Gastrocnemius medialis (tissue), 4 donors: ENCODE results near the gene SERPINB12. TPM values are rescaled to one million over a fixed set of nuclear protein-coding genes. Genes with fewer than 3 reads are reported as not detected.

Experiments used
- ATAC-seq, 2 donors: fragments of 150-250 bp; one replicate each; pipeline ENCODE4 v1.9.1; 2016
- DNase-seq, 2 donors: peaks; one replicate each; pipeline ENCODE4 v3.0.0-alpha.2; 2019
- H3K27ac ChIP-seq, 4 donors: fragments of 200-600 bp; sonication (generic); 1 replicate in 1 of 4; 2 replicates in 3 of 4; pipeline ENCODE4 v1.5.1; 2016 to 2018; ENCODE audit warnings: mild to moderate bottlenecking in 2 of 4, moderate library complexity in 1 of 4
- H3K27me3 ChIP-seq, 3 donors: fragments of 200-600 bp; sonication (generic) in 2 of 3; 1 replicate in 1 of 3; 2 replicates in 2 of 3; pipeline versions ENCODE4 v1.5.1 to v1.6.0; 2016 to 2019; ENCODE audit warnings: mild to moderate bottlenecking in 1 of 3, moderate library complexity in 1 of 3
- H3K36me3 ChIP-seq, 2 donors: fragments of 200-600 bp; sonication (generic) in 1 of 2; one replicate each; pipeline ENCODE4 v1.5.1; 2017 to 2018
- H3K4me1 ChIP-seq, 2 donors: fragments of 200-600 bp; sonication (generic) in 1 of 2; one replicate each; pipeline ENCODE4 v1.5.1; 2016 to 2017; ENCODE audit warnings: mild to moderate bottlenecking in 2 of 2
- H3K4me3 ChIP-seq, 4 donors: fragments of 200-600 bp; sonication (generic) in 3 of 4; 1 replicate in 1 of 4; 2 replicates in 3 of 4; pipeline ENCODE4 v1.5.1; 2016 to 2019; ENCODE audit warnings: mild to moderate bottlenecking in 2 of 4
- H3K9me3 ChIP-seq, 3 donors: fragments of 200-600 bp; sonication (generic) in 2 of 3; 1 replicate in 1 of 3; 2 replicates in 2 of 3; pipeline ENCODE4 v1.5.1; 2016 to 2019
- CTCF ChIP-seq, 5 experiments: fragments of 450-650 bp in 3 of 5; fragments of 200-600 bp in 2 of 5; sonication (generic) in 2 of 5; IDR thresholded peaks in 4 of 5; conservative IDR thresholded peaks in 1 of 5; 1 replicate in 4 of 5; 2 replicates in 1 of 5; pipeline ENCODE4 v1.5.1; 2016 to 2019; ENCODE audit warnings: antibody characterized with exemption in 5 of 5, mild to moderate bottlenecking in 3 of 5, moderate library complexity in 3 of 5
- POLR2A ChIP-seq, 2 donors: fragments of 450-650 bp; IDR thresholded peaks; one replicate each; pipeline ENCODE4 v1.6.1; 2017; ENCODE audit warnings: antibody characterized with exemption in 2 of 2, mild to moderate bottlenecking in 2 of 2, moderate library complexity in 2 of 2
- in situ Hi-C, 4 donors: fragments of 200-750 bp; cut with MboI; loops; one replicate each; pipeline versions ENCODE4 v1.15.0 to v1.8.0; 2017; ENCODE audit warnings: low sequenced_read_pairs in 4 of 4
- intact Hi-C: fragments of 100-400 bp; cut with DNase I; formaldehyde crosslinking; loops from one replicate; pipeline ENCODE4 v1.15.1; 2023; ENCODE audit warnings: low total_unique reads
- total RNA-seq, 4 donors: library from RNA; depleted of rRNA; stranded (reverse); fragments of >200 nt; gene quantifications; one replicate each; pipeline versions ENCODE4 v1.1.0 to v1.2.3, GENCODE V29; 2016

SERPINB12 gene
- total RNA-seq, 4 donors from 2014 or later = not detected

GRCh38 chr18:63514888-63515678 is 27.1 kb upstream of the SERPINB12 start:
- Histone ChIP-seq H3K27ac (no peak overlapping the region), H3K4me1 (no peaks in the 10 kb centered on the region), H3K27me3 (no peaks in the 10 kb centered on the region), H3K9me3 (no peaks in the 10 kb centered on the region), H3K4me3 (no peak overlapping the region), H3K36me3 (no peaks in the 10 kb centered on the region)
- no peak for ATAC-seq
- intact Hi-C loops = loop anchor here (10.0 kb wide), 1 partner anchor 460 kb away; the partner anchor contains the start of gene SERPINB8
- TF ChIP-seq POLR2A (IDR thresholded peaks at IDR 0.05) (no peak), CTCF (IDR thresholded peaks at IDR 0.05 in 4 of 5, conservative IDR thresholded peaks at IDR 0.05 in 1 of 5) (no peak)
- in situ Hi-C loops = loop anchor here (25.0 kb wide), 1 partner anchor 472 kb away; no protein-coding TSS in a partner anchor
- DNase-seq = no peak

GRCh38 chr18:63515801-63516200 is 26.4 kb upstream of the SERPINB12 start:
- in situ Hi-C loops = loop anchor here (25.0 kb wide), 1 partner anchor 472 kb away; no protein-coding TSS in a partner anchor
- intact Hi-C loops = loop anchor here (10.0 kb wide), 1 partner anchor 459 kb away; the partner anchor contains the start of gene SERPINB8
- H3K36me3 ChIP-seq = no peaks in the 10 kb centered on the region
- H3K4me3 ChIP-seq = no peak overlapping the region
- ATAC-seq (no peak), DNase-seq (no peak)
- H3K4me1 ChIP-seq = no peaks in the 10 kb centered on the region
- TF ChIP-seq POLR2A (IDR thresholded peaks at IDR 0.05) = no peak
- TF ChIP-seq CTCF (IDR thresholded peaks at IDR 0.05 in 4 of 5, conservative IDR thresholded peaks at IDR 0.05 in 1 of 5) = no peak
- no peaks in the 10 kb centered on the region for H3K27me3 ChIP-seq
- no peak overlapping the region for H3K27ac ChIP-seq
- no peaks in the 10 kb centered on the region for H3K9me3 ChIP-seq

GRCh38 chr18:63518178-63519012 is 23.8 kb upstream of the SERPINB12 start:
- H3K4me1 ChIP-seq = no peaks in the 10 kb centered on the region
- peak; percentile 12 to 23 for DNase-seq
- no peak overlapping the region for H3K4me3 ChIP-seq
- intact Hi-C loops = loop anchor here (1.0 to 10.0 kb wide), 2 partner anchors 418 to 456 kb away; partner anchors contain the start of gene SERPINB8
- no peaks in the 10 kb centered on the region for H3K27me3 ChIP-seq
- peak; percentile 76 to 89 for ATAC-seq
- no peaks in the 10 kb centered on the region for H3K36me3 ChIP-seq
- TF ChIP-seq POLR2A (IDR thresholded peaks at IDR 0.05) (no peak), CTCF (IDR thresholded peaks at IDR 0.05 in 4 of 5, conservative IDR thresholded peaks at IDR 0.05 in 1 of 5) (peak; percentile 46 to 80 (median 66))
- in situ Hi-C loops = loop anchor here (25.0 kb wide), 1 partner anchor 469 kb away; no protein-coding TSS in a partner anchor
- no peaks in the 10 kb centered on the region for H3K9me3 ChIP-seq
- no peak overlapping the region for H3K27ac ChIP-seq

GRCh38 chr18:63520053-63520685 is 22.0 kb upstream of the SERPINB12 start:
- ATAC-seq (no peak), DNase-seq (no peak)
- intact Hi-C loops = no loop called here
- Histone ChIP-seq H3K36me3 (no peaks in the 10 kb centered on the region), H3K27ac (no peak overlapping the region), H3K4me1 (no peaks in the 10 kb centered on the region), H3K9me3 (no peaks in the 10 kb centered on the region), H3K4me3 (no peak overlapping the region), H3K27me3 (no peaks in the 10 kb centered on the region)
- in situ Hi-C loops = loop anchor here (10.0 to 25.0 kb wide), 2 partner anchors 55 to 467 kb away; no protein-coding TSS in a partner anchor
- TF ChIP-seq CTCF (IDR thresholded peaks at IDR 0.05 in 4 of 5, conservative IDR thresholded peaks at IDR 0.05 in 1 of 5) (no peak), POLR2A (IDR thresholded peaks at IDR 0.05) (no peak)
